Activated naive CD4-positive, alpha-beta T cell treated with anti-CD3 and anti-CD28 coated beads, Interleukin-2, amount 50 U/mL, for 72 hours (primary cell): ENCODE data around the gene NAXE. TPM values are rescaled to one million over a fixed set of nuclear protein-coding genes. Genes with fewer than 3 reads are reported as not detected.
"Not testable (repeated sequence)": the region's sequence is repeated elsewhere in the genome, so short reads cannot be mapped to it uniquely, and the experiment has no call there.

ENCODE experiments used
- ATAC-seq, 2 donors: fragments of 150-1000 bp; cut with Tn5 transposase; 2 replicates each; pipeline ENCODE4 v1.10.0; 2021; ENCODE audit warnings: mild to moderate bottlenecking in 2 of 2, moderate library complexity in 2 of 2
- DNase-seq, 2 donors: peaks; one replicate each; pipeline ENCODE4 v3.0.0; 2021 to 2022; ENCODE audit warnings: low spot score in 2 of 2
- H3K27ac Mint-ChIP-seq, 2 donors: one replicate each; pipeline ENCODE4 v1.8.0; 2022; ENCODE audit warnings: mild to moderate bottlenecking in 2 of 2, mixed read lengths in 2 of 2
- H3K36me3 Mint-ChIP-seq, 2 donors: one replicate each; pipeline ENCODE4 v1.8.0; 2022; ENCODE audit warnings: mixed read lengths in 2 of 2
- H3K9me3 Mint-ChIP-seq, 2 donors: one replicate each; pipeline ENCODE4 v1.8.0; 2022; ENCODE audit warnings: mixed read lengths in 2 of 2
- total RNA-seq, 2 donors: library from RNA; stranded (reverse); gene quantifications; one replicate each; pipeline ENCODE4 v1.2.3, GENCODE V29; 2022

NAXE gene
- 10 to 100 TPM; 71.4 to 95.1 TPM for total RNA-seq

GRCh38 chr1:156591432-156592157, at the start of gene NAXE:
Gene NAXE, plus strand, starts transcription at chr1:156591776. Its CDS starts 29 bp downstream, at chr1:156591805.
- DNase-seq (peak; percentile 77 to 78), ATAC-seq (peak; percentile 92 to 96)
- peaks cover 0 to 15% of the 10 kb centered on the region in 2 donors for H3K36me3 Mint-ChIP-seq
- H3K9me3 Mint-ChIP-seq: no peaks in the 10 kb centered on the region
- peak within 1 kb of the TSS; percentile 68 to 90 for H3K27ac Mint-ChIP-seq

- ATAC-seq (no peak), DNase-seq (no peak)
- Mint-ChIP-seq H3K36me3 (peaks cover 0 to 11% of the 10 kb centered on the region in 2 donors), H3K27ac (no peak overlapping the region), H3K9me3 (no peaks in the 10 kb centered on the region)
These were observed 48.5 kb upstream of the NAXE start for GRCh38 chr1:156543066-156543465.

- H3K27ac Mint-ChIP-seq: no peak overlapping the region
- no peak for ATAC-seq
- no peak for DNase-seq
- H3K36me3 Mint-ChIP-seq: no peaks in the 10 kb centered on the region
- no peaks in the 10 kb centered on the region for H3K9me3 Mint-ChIP-seq
These were observed 46.9 kb upstream of the NAXE start for GRCh38 chr1:156544592-156545102.

GRCh38 chr1:156546267-156546666, 45.3 kb upstream of the NAXE start:
- H3K36me3 Mint-ChIP-seq: no peaks in the 10 kb centered on the region
- ATAC-seq: no peak
- no peak overlapping the region for H3K27ac Mint-ChIP-seq
- no peaks in the 10 kb centered on the region for H3K9me3 Mint-ChIP-seq
- no peak for DNase-seq

GRCh38 chr1:156547434-156547833, 44.1 kb upstream of the NAXE start:
- no peak for DNase-seq
- Mint-ChIP-seq H3K27ac (no peak overlapping the region), H3K36me3 (no peaks in the 10 kb centered on the region), H3K9me3 (no peaks in the 10 kb centered on the region)
- no peak for ATAC-seq

GRCh38 chr1:156547982-156548381, 43.6 kb upstream of the NAXE start:
- no peak for DNase-seq
- Mint-ChIP-seq H3K9me3 (no peaks in the 10 kb centered on the region), H3K27ac (no peak overlapping the region), H3K36me3 (no peaks in the 10 kb centered on the region)
- no peak for ATAC-seq

GRCh38 chr1:156549390-156549789, 42.2 kb upstream of the NAXE start:
- Mint-ChIP-seq H3K27ac (no peak overlapping the region), H3K9me3 (no peaks in the 10 kb centered on the region), H3K36me3 (peaks cover 0 to 10% of the 10 kb centered on the region in 2 donors)
- ATAC-seq (no peak), DNase-seq (no peak)

GRCh38 chr1:156549831-156550230, 41.7 kb upstream of the NAXE start:
- H3K36me3 Mint-ChIP-seq: peaks cover 0 to 10% of the 10 kb centered on the region in 2 donors
- H3K27ac Mint-ChIP-seq: no peak overlapping the region
- no peak for ATAC-seq
- no peaks in the 10 kb centered on the region for H3K9me3 Mint-ChIP-seq
- DNase-seq: no peak

GRCh38 chr1:156550346-156550745, 41.2 kb upstream of the NAXE start:
- H3K27ac Mint-ChIP-seq: no peak overlapping the region
- DNase-seq (no peak), ATAC-seq (no peak)
- no peaks in the 10 kb centered on the region for H3K9me3 Mint-ChIP-seq
- H3K36me3 Mint-ChIP-seq: peaks cover 0 to 10% of the 10 kb centered on the region in 2 donors

GRCh38 chr1:156551066-156551643, 40.4 kb upstream of the NAXE start:
- H3K9me3 Mint-ChIP-seq: no peaks in the 10 kb centered on the region
- no peak for ATAC-seq
- no peak for DNase-seq
- peaks cover 0 to 10% of the 10 kb centered on the region in 2 donors for H3K36me3 Mint-ChIP-seq
- no peak overlapping the region for H3K27ac Mint-ChIP-seq

- ATAC-seq (peak in 1 of 2 donors; percentile 43), DNase-seq (no peak)
- H3K9me3 Mint-ChIP-seq: no peaks in the 10 kb centered on the region
- H3K27ac Mint-ChIP-seq: no peak overlapping the region
- H3K36me3 Mint-ChIP-seq: peaks cover 0 to 10% of the 10 kb centered on the region in 2 donors
These were observed 39.7 kb upstream of the NAXE start for GRCh38 chr1:156551869-156552268.

GRCh38 chr1:156552518-156552917, 39.1 kb upstream of the NAXE start:
- Mint-ChIP-seq H3K36me3 (peaks cover 0 to 10% of the 10 kb centered on the region in 2 donors), H3K9me3 (no peaks in the 10 kb centered on the region), H3K27ac (no peak overlapping the region)
- ATAC-seq (no peak), DNase-seq (no peak)

GRCh38 chr1:156552937-156553336, 38.6 kb upstream of the NAXE start:
- not testable (repeated sequence) for H3K27ac Mint-ChIP-seq

GRCh38 chr1:156553860-156554485, 37.6 kb upstream of the NAXE start:
- Mint-ChIP-seq H3K27ac (no peak overlapping the region), H3K9me3 (no peaks in the 10 kb centered on the region), H3K36me3 (peaks cover 0 to 10% of the 10 kb centered on the region in 2 donors)
- DNase-seq (no peak), ATAC-seq (no peak)

More at GRCh38 chr1:156552937-156553336, 38.6 kb upstream of the NAXE start:
- H3K9me3 Mint-ChIP-seq, ATAC-seq, DNase-seq: not testable (repeated sequence)
- peaks cover 0 to 10% of the 10 kb centered on the region in 2 donors for H3K36me3 Mint-ChIP-seq

- DNase-seq: no peak
- H3K36me3 Mint-ChIP-seq: peaks cover 0 to 10% of the 10 kb centered on the region in 2 donors
- H3K27ac Mint-ChIP-seq: no peak overlapping the region
- H3K9me3 Mint-ChIP-seq: no peaks in the 10 kb centered on the region
- no peak for ATAC-seq
These were observed 36.6 kb upstream of the NAXE start for GRCh38 chr1:156554971-156555370.

- Mint-ChIP-seq H3K36me3 (peaks cover 0 to 10% of the 10 kb centered on the region in 2 donors), H3K27ac (no peak overlapping the region), H3K9me3 (no peaks in the 10 kb centered on the region)
- ATAC-seq (no peak), DNase-seq (no peak)
These were observed 35.9 kb upstream of the NAXE start for GRCh38 chr1:156555715-156556114.

- no peak for ATAC-seq
- no peak for DNase-seq
- Mint-ChIP-seq H3K27ac (no peak overlapping the region), H3K9me3 (no peaks in the 10 kb centered on the region), H3K36me3 (peaks cover 0 to 10% of the 10 kb centered on the region in 2 donors)
These were observed 35.2 kb upstream of the NAXE start for GRCh38 chr1:156556354-156556753.
